ENCODE data around the gene HOXC10. TPM values are rescaled to one million over a fixed set of nuclear protein-coding genes. Genes with fewer than 3 reads are reported as not detected.

Gene HOXC10
- total and polyA plus RNA-seq, 12 donors = 0.34 to 4.5 (median 1.5) TPM; not detected in 3

- Histone ChIP-seq H3K9me3 (replicated peaks in 1 of 3) (no peaks in the 10 kb centered on the region), H3K4me3 (no peak overlapping the region), H3K4me1 (replicated peaks in 1 of 2) (no peaks in the 10 kb centered on the region), H3K27ac (no peak overlapping the region), H3K27me3 (peaks cover 94% of the 10 kb centered on the region), H3K36me3 (replicated peaks in 1 of 2) (no peaks in the 10 kb centered on the region)
- TF ChIP-seq POLR2A (IDR thresholded peaks at IDR 0.05) (no peak), CTCF (IDR thresholded peaks at IDR 0.05) (no peak)
- intact Hi-C loops (cut with DNase I) = no loop called here
- DNase-seq = no peak
- WGBS, 4 donors = 14 to 23% (median 19%) methylated on average over 4 of the region's 4 CpGs
Observed at GRCh38 chr12:53944209-53944608, 40.7 kb upstream of the HOXC10 start.

GRCh38 chr12:53944907-53945847 is 39.8 kb upstream of the HOXC10 start:
- peaks cover 93% of the 10 kb centered on the region for H3K27me3 ChIP-seq
- H3K36me3 ChIP-seq (replicated peaks in 1 of 2) = no peaks in the 10 kb centered on the region
- no peak for TF ChIP-seq POLR2A (IDR thresholded peaks at IDR 0.05)
- WGBS, 4 donors = 5 to 10% (median 6%) methylated on average over 45 to 51 of the region's 51 CpGs
- no peaks in the 10 kb centered on the region for H3K9me3 ChIP-seq (replicated peaks in 1 of 3)
- H3K4me1 ChIP-seq (replicated peaks in 1 of 2) = no peaks in the 10 kb centered on the region
- no peak for DNase-seq
- intact Hi-C loops (cut with DNase I) = no loop called here
- no peak overlapping the region for H3K27ac ChIP-seq
- H3K4me3 ChIP-seq = no peak overlapping the region

- no peaks in the 10 kb centered on the region for H3K36me3 ChIP-seq (replicated peaks in 1 of 2)
- intact Hi-C loops (cut with DNase I) = no loop called here
- H3K27ac ChIP-seq = no peak overlapping the region
- H3K4me3 ChIP-seq = no peak overlapping the region
- H3K27me3 ChIP-seq = peaks cover 93% of the 10 kb centered on the region
- no peak for DNase-seq
- H3K4me1 ChIP-seq (replicated peaks in 1 of 2) = peaks cover 0 to 5% of the 10 kb centered on the region in 2 donors
- no peaks in the 10 kb centered on the region for H3K9me3 ChIP-seq (replicated peaks in 1 of 3)
- TF ChIP-seq CTCF (IDR thresholded peaks at IDR 0.05) (no peak), POLR2A (IDR thresholded peaks at IDR 0.05) (no peak)
Observed at GRCh38 chr12:53947743-53948142, 37.2 kb upstream of the HOXC10 start.

- 63 to 76% (median 67%) methylated on average over 7 to 9 of the region's 9 CpGs for WGBS, 4 donors
- Histone ChIP-seq H3K27ac (no peak overlapping the region), H3K27me3 (peaks cover 93% of the 10 kb centered on the region), H3K9me3 (replicated peaks in 1 of 3) (no peaks in the 10 kb centered on the region), H3K4me3 (no peak overlapping the region), H3K4me1 (replicated peaks in 1 of 2) (peaks cover 0 to 5% of the 10 kb centered on the region in 2 donors), H3K36me3 (replicated peaks in 1 of 2) (no peaks in the 10 kb centered on the region)
- intact Hi-C loops (cut with DNase I) = no loop called here
- no peak for TF ChIP-seq CTCF (IDR thresholded peaks at IDR 0.05)
- no peak for TF ChIP-seq POLR2A (IDR thresholded peaks at IDR 0.05)
- DNase-seq = no peak
Observed at GRCh38 chr12:53948650-53949593, 36.0 kb upstream of the HOXC10 start.

Measured in adrenal gland (tissue), 12 donors.